Measurements from ENCODE around the gene ABCD2.

Gene ABCD2

GRCh38 chr12:39626033-39626814 lies 6.6 kb upstream of the ABCD2 start:
- no peak for TF ChIP-seq CREB1 (IDR thresholded peaks at IDR 0.05; ENCODE audit: low read depth)
- TF ChIP-seq FOXM1 (IDR thresholded peaks at IDR 0.05; ENCODE audit: borderline replicate concordance, low read depth): no peak
- no peak for TF ChIP-seq EP300 (IDR thresholded peaks at IDR 0.05; ENCODE audit: borderline replicate concordance)
- TF ChIP-seq YY1 (IDR thresholded peaks at IDR 0.05; ENCODE audit: low read depth): no peak
- no peak for TF ChIP-seq REST (IDR thresholded peaks at IDR 0.05; ENCODE audit: low read depth)
- no peak for TF ChIP-seq TAF1 (IDR thresholded peaks at IDR 0.05; ENCODE audit: low read depth)
- TF ChIP-seq TEAD4 (IDR thresholded peaks at IDR 0.05): no peak
- no peak for TF ChIP-seq CEBPB (IDR thresholded peaks at IDR 0.05)
- TF ChIP-seq RAD21 (IDR thresholded peaks at IDR 0.05; ENCODE audit: low read depth): no peak
- no peak for TF ChIP-seq ZBTB7A (IDR thresholded peaks at IDR 0.05; ENCODE audit: low read depth)
- TF ChIP-seq TCF12 (IDR thresholded peaks at IDR 0.05; ENCODE audit: low read depth): no peak
- no peak for TF ChIP-seq NFIC (IDR thresholded peaks at IDR 0.05)
- TF ChIP-seq, protein P1, sequence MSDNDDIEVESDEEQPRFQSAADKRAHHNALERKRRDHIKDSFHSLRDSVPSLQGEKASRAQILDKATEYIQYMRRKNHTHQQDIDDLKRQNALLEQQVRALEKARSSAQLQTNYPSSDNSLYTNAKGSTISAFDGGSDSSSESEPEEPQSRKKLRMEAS (IDR thresholded peaks at IDR 0.05): no peak

GRCh38 chr12:39623919-39624318 lies 4.3 kb upstream of the ABCD2 start:
- no peak for TF ChIP-seq RAD21 (IDR thresholded peaks at IDR 0.05; ENCODE audit: low read depth)
- no peak for TF ChIP-seq CREB1 (IDR thresholded peaks at IDR 0.05; ENCODE audit: low read depth)
- TF ChIP-seq ZBTB7A (IDR thresholded peaks at IDR 0.05; ENCODE audit: low read depth): no peak
- TF ChIP-seq EP300 (IDR thresholded peaks at IDR 0.05; ENCODE audit: borderline replicate concordance): no peak
- TF ChIP-seq CEBPB (IDR thresholded peaks at IDR 0.05): no peak
- TF ChIP-seq FOXM1 (IDR thresholded peaks at IDR 0.05; ENCODE audit: borderline replicate concordance, low read depth): no peak
- TF ChIP-seq USF1 (IDR thresholded peaks at IDR 0.05): no peak
- no peak for TF ChIP-seq REST (IDR thresholded peaks at IDR 0.05; ENCODE audit: low read depth)
- TF ChIP-seq, protein P1 (IDR thresholded peaks at IDR 0.05): no peak
- TF ChIP-seq NFIC (IDR thresholded peaks at IDR 0.05): no peak
- no peak for TF ChIP-seq TAF1 (IDR thresholded peaks at IDR 0.05; ENCODE audit: low read depth)
- no peak for TF ChIP-seq EGR1 (IDR thresholded peaks at IDR 0.05)
- no peak for TF ChIP-seq TCF12 (IDR thresholded peaks at IDR 0.05; ENCODE audit: low read depth)
- TF ChIP-seq YY1 (IDR thresholded peaks at IDR 0.05; ENCODE audit: low read depth): no peak
- TF ChIP-seq TEAD4 (IDR thresholded peaks at IDR 0.05): no peak

DNA sequence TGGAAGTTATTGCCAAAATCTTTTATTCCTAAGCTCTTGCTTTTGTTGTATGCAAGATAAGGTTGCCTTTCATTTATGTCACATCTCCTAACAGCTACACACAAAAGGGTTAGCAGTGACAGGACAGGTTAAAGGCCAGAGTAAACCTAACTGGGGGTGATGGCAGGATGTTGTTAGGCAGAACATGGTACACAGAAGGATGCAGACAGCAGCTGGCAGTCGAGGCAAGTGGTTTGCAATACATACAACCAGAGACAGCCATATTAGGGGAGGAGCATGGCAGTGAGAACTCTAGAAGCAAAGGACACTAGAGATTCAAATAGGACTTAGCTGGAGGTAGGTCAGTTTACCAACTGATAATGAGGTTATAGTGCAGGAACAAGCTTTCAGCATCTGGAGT lies 2.7 kb upstream of the ABCD2 start:
- no peak for TF ChIP-seq EGR1 (IDR thresholded peaks at IDR 0.05)
- no peak for TF ChIP-seq TAF1 (IDR thresholded peaks at IDR 0.05; ENCODE audit: low read depth)
- TF ChIP-seq, protein P1 (IDR thresholded peaks at IDR 0.05): no peak
- TF ChIP-seq REST (IDR thresholded peaks at IDR 0.05; ENCODE audit: low read depth): no peak
- no peak for TF ChIP-seq TCF12 (IDR thresholded peaks at IDR 0.05; ENCODE audit: low read depth)
- TF ChIP-seq FOXM1 (IDR thresholded peaks at IDR 0.05; ENCODE audit: borderline replicate concordance, low read depth): no peak
- TF ChIP-seq EP300 (IDR thresholded peaks at IDR 0.05; ENCODE audit: borderline replicate concordance): no peak
- no peak for TF ChIP-seq YY1 (IDR thresholded peaks at IDR 0.05; ENCODE audit: low read depth)
- no peak for TF ChIP-seq CREB1 (IDR thresholded peaks at IDR 0.05; ENCODE audit: low read depth)
- no peak for TF ChIP-seq TEAD4 (IDR thresholded peaks at IDR 0.05)
- TF ChIP-seq RAD21 (IDR thresholded peaks at IDR 0.05; ENCODE audit: low read depth): no peak
- TF ChIP-seq CEBPB (IDR thresholded peaks at IDR 0.05): no peak
- TF ChIP-seq USF1 (IDR thresholded peaks at IDR 0.05): no peak
- no peak for TF ChIP-seq NFIC (IDR thresholded peaks at IDR 0.05)
- TF ChIP-seq ZBTB7A (IDR thresholded peaks at IDR 0.05; ENCODE audit: low read depth): no peak
